Stimulated activated CD4-positive, alpha-beta T cell treated with anti-CD3 and anti-CD28 coated beads, Interleukin-12 subunit alpha, Interleukin-12 subunit beta, amount 100 ng/mL, for 24 hours (primary cell): ENCODE measurements around the gene ADAMTS12.

Source experiments
- DNase-seq, 2 experiments: peaks; one replicate each; pipeline ENCODE4 v3.0.0-alpha.2; 2020; ENCODE audit warnings: low read depth in 2 of 2

The ADAMTS12 gene

DNA sequence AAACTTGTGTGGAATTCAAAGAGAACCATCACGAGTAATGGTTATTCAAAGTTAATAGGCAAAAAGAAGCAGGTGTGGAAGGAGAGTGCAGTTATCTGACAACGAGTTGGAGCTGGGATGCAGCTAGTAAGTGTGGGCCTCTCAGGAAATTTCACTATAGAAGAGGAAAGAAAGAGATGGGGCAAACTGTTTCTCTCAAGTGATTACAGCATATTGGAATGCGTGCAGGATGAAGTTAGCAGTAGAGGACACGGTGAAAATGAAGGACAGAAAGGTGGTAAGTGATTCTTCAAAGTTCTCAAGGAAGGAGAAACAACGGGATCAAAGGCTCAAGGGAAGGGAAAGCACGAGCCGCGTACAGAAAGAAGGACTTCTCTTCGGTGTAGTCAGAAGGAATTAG is 84.0 kb downstream of the ADAMTS12 start:
- no peak for DNase-seq

DNA sequence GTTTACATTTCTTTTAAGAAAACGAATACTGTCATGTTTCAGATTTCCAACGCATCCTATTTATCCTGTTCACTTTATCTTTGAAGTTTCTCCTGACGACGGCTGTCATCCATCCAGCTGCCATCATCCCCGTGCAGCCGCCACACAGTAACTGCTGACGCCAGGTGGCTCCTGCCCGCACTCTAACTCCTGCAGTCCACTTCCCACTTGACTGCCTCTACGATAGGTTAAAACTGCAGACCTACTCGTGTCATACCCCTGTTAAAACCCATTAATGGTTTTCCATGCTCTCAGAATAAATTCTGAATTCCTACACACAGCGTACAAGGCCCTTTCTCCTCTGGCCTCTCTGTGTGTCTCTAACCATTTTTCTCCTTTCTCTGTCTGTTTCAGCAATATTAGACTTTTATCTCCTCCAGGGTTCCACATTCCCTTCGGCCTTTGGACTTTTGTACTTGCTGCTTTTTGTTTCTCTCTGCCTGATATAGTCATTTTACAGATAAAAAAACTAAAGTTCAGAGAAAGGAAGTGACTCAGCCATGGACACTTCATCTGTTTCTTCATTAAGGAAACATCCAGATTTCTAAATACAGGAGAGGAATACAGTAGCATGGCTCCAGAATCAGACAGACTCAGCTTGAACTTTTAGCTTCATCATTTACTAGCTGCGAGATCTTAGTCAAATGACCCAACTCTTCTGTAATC is 84.9 kb downstream of the ADAMTS12 start:
- DNase-seq: no peak

DNA sequence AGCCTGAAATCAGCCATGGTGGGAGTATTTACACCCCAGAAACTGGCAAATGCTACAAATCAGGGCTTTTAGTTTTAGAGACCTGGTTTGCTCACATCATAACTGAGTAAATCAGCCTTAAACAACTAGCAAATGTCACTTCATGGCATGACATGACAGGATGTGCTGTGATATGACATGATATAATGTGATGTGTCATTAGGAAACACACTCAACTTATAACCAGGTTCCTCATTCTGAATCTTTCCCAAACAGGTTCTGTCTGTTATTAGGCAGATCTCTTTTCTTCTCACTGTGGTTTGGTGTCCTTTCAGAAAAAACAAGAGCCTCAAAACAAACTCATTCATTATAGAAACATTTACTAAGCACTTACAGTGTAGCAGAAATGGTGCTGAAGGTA is 90.5 kb downstream of the ADAMTS12 start:
- DNase-seq: no peak

DNA sequence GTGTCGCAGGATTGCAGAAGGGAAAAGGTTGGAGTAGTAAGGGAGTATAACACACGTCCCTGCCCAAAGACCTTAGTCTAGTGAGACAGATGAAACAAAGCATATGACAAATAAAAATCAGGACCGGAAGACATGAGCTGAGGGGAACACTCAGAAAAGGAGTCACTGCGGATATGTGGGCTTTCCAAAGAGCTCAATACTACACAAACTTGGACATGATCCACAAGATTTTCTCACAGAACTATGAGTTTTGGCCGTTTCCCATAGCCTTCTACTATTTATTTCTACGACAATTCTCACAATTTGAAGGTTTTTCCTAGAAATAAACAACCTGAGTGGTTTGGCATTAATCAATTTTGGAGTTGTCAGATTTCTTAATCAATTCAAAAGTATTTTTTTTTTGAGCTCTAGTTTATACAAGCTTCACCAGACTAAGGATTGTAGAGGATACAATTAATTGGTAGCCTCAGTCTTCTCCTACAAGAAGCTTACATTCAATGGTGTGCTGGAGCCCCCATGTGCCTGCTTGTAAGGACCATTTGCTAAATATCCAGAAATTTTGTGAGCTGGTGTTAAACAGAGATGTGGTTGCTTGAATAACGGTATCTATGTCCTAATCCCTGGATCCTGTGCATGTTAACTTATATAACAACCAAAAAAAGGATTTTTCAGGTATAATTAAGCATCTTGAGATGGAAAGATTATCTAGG is 91.4 kb downstream of the ADAMTS12 start:
- no peak for DNase-seq

DNA sequence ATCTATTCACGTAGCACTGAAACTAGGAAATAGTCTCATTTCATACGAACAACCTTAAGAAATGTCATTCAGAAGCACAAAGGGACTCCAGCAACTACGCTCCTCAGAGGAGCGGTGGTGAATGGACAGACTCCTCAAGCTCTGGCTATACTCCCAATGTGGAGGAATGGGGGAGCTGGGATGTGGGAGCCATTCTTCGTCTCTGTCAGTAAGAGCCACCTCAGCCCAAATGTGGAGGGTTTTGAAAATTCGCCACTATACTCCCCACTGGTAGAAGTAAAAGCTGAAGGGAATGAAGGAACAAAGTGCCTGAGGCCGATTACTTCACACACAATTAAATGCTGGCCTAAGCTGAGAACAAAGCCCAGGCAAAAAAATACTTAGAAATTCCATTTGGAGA is 96.3 kb downstream of the ADAMTS12 start:
- no peak for DNase-seq

DNA sequence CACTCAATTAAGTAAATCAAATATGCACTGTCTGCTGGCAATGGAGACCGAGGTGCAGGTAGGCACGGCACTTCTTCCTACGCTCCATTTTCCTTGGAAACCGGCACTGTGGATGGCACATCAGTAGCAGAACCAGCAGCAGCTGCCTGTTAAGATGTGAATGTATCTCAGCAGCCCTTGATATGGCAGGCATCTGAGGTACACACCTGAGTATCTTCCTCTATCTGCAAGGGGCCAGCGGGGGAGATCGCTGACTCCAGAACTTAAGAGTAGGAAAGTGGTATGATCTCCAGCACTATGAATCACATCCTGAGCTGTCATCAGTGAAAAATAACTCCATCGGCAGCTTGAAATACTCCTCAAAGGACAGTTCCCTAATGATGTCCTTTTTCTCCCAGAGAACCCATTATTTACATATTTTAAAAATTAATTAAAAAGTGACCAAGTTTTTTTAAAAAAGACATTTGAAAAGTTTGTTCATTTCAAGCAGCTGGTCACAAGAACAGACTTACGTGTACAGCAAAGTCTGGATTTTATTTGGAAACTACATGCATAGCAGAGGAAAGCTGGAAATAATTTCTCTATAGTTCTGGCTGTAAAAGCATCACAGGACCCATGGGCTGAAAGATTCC is 97.1 kb downstream of the ADAMTS12 start:
- DNase-seq: no peak

DNA sequence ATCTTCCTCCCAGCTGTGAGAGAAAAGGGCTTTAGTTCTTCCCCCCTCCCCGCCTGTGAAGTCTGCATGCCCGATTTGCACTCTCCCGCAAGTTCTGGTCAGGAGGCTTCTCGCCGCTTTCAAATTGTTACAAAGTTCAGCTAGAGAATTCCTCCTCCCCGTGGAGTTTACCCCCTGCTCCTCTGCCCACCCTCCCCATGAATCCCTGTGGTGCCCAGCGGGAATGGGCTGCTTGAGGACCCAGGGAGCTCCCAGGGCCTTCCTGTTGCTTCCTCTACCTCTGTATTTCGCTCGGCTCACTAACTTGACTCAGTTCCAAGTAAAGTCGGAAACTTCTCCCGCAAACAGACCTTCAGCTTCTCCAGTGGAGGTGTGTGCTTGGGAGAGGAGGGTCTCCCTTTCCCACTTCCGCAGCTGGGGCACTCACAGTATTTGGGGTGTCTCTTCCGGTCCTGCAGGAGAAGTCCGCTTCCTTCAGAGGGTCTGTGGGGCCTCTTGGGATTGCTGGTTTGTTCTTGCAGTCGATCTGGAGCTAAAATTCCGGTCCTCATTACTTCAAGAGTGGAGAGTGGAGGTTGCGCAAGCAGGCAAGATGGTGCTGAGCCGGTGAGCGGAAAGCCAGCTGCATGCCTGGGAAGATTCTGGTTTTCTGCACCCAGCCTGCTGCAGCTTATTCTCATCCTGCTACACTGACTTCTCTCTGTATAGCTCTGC is 97.8 kb downstream of the ADAMTS12 start:
- DNase-seq: no peak

DNA sequence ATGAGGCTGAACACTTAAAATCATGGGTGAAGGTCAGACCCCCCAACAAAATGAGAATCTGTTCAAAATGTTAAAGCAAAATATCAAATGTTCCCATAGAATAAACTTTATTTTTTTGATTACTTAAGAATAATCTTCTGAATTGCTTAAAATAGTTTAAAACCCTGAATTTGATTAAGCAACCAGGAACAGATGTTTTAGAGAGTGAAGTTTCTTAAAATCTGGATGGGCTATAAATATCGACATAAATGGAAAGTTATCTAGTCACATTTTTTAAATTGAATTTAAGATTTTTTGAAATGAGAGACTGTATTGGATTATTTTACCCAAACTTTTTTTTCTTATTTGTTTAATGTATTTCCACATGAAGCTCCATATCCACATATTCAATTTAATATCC is 98.5 kb downstream of the ADAMTS12 start:
- no peak for DNase-seq

DNA sequence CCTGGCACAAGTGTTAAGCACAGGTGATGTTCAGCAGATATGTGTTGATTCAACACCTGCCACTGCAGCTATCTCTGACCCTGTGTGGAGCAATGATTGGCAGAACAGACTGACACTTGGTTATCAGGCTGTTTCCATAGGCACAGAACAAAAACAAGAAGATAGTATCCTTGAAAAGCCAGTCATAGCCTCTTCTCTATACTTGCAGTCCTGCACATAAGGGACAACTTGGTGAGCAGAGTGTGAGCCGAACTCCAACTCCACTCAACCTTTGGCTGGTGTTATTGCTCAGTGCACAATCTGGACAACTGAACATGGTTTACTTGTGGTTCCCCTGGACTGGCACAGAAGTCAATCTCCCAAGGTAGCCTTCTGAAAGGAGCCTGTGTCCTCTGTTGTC is 99.2 kb downstream of the ADAMTS12 start:
- no peak for DNase-seq

DNA sequence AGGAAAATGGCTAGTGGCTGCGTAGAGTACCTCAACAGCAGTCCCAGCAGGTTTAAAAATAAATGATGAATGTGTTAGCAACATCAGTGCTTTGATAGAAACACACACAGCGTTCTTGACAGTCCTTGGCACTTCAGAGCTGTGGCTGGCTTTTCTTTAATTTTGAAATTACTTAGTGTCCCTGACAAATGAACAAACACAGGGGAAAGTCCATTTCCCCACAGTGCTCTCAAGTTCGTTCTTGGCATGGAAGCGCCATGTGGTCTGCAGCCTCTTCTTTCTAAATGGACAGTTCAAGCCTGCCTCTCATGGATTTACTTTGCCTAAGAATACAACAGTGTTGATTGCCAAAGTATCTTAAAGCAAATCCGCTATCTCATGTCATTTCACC is 102.2 kb downstream of the ADAMTS12 start:
- DNase-seq: no peak

DNA sequence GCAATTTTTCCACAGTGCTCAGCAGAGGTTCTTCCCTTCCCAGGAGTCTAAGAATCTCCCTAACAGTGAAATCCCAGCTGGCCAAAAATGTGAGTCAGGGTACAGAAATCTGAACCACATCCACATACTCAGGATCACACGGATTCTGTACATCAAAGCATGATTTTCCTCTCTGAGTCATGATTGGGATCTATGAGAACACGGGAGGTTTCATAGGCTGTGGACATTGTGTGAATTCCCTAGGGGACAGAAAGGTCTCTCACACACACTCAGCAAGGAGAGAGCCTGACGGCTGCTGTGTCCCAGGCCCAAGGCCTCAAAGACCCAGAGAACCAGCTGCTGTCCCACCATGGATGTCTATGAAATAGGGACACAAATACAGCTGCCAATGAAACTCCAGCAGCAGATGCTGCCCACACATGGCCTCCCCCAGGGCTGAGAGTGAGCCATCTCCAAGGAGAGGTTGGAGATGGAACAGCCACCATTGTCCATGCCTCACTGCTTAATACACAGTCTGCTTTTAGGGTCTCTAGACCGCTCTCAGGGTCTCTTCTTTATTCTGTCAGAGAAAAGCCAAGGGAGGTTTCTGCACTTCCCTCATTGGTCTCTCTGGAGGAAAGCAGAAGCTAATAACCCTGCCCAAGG is 102.7 kb downstream of the ADAMTS12 start:
- DNase-seq: no peak

DNA sequence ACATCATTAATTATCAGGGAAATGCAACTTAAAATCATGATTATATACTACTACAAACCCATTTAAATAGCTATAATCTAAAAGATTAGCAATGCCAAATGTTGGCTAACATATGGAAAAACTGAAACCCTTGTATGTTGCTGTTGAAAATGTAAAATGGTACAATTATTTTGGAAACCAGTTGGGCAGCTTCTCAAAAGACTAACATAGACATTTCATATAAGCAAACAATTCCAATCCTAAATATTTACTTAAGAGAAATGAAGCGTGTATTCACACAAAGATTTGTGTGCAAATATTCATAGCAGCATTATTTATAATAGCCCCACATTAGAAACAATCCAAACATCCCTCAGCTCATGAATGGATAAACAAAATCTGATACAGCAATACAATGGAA is 106.2 kb downstream of the ADAMTS12 start:
- DNase-seq: no peak

DNA sequence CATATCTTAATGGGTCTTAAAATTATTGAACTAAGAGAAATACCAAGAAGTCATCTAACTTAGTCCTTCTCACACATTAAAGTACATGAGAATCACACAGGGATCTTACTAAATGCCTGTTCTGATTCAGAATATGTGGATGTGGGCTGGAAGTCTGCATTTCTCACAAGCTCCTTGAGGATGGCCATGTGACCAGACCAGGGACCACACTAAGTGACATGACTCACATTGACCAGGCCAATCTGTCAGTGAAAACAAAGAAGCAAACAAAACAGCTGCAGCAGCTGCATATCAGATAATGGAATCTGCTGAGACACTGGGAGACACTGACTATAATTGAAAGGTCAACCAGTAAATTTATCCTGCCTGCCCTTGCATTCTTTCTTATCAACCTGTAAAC is 110.5 kb downstream of the ADAMTS12 start:
- DNase-seq: no peak

DNA sequence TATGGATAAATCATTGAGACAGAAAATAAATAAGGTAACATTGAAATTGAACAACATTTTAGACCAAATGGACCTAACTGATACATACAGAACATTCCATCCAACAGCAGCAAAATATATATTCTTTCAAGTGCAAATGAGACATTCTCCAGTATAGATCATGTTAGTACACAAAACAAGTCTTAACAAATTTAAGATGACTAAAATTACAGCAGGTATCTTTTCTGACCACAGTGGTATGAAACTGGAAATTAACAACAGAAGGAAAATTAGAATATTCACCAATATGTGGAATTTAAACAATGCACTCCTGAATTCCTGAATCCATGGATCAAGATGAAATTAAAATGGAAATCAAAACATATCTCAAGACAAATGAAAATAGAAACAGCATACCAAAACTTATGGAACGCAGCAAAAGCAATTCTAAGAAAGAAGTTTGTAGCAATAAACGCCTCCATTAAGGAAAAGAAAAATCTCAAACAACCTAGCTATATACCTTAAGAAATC is 115.6 kb downstream of the ADAMTS12 start:
- no peak for DNase-seq

DNA sequence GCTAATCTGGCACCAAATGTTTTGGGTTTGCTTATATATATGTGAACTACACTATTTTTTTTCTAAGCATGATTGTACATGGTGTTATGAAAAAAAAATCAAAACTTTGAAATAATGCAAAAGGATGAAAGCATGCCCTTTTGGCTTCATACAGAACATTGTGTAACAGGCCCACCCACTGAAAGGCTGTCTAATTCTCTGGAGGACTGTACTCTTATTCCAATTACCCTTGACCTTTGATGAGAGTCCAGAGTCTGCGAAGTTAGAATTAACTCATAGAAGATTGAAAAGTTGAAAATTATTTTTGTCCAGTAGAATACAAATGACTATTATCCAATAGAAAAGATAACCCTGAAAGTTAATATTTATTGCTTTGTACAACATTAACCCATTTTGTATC is 117.4 kb downstream of the ADAMTS12 start:
- no peak for DNase-seq

DNA sequence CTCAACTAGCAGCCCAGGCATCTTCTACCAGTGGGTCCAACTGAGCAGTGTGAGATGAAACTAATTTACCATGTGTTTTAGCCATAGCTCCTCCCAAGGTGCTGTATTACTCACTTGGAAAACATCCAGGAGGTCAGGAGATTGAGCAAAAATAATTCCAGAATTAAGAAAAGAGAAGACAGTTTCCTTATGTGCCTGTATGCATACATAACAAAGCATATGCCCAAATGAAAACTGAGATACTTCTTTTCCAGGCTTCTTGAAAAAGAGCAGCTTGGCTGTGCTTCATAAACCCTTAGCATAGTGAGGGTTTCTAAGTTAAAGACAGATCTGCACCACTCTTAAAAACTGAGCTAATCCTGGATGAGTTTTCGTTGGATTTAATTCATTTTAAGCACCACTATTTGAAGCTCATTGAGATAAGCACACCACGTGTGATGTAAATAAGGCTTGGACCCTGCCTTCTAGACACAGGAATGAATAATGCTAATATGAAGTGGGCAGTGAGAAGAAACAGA is 119.4 kb downstream of the ADAMTS12 start:
- no peak for DNase-seq

DNA sequence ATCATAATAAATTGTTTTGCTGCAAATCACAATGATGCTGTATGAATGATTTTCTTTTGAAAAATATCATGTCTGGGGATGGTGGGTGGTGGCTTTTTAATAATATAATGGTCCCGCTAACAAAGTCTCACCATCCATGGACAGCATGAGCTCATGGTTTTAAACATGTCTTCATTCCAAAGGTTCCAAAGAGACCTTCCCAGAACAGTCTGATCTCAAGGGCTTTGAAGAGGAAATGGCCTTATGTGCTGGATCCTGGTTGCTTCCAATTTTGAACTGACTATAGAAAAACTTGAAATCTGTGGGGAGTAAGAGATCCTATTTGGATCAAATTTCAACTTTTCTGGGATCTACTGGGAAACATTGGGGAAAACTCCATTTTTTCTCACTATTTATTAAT is 121.8 kb downstream of the ADAMTS12 start:
- DNase-seq: no peak

DNA sequence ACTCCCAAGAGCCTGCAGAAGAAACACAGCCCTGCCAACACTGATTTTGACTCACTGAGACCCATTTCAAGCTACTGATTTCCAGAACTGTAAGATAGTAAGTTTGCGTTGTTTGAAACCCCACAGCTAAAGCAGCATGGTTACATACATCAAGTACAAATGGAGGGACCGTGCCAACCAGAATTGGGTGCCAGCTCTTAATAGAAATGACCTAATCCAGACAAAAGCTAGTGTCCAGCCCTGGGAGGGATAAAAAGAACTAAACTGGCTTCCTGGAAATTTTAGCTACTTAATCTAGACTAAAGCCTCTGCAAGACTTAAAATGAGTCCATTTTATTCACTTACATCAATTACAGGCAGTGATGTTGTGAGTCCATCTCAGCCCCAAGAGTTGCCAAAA is 122.6 kb downstream of the ADAMTS12 start:
- DNase-seq: no peak

DNA sequence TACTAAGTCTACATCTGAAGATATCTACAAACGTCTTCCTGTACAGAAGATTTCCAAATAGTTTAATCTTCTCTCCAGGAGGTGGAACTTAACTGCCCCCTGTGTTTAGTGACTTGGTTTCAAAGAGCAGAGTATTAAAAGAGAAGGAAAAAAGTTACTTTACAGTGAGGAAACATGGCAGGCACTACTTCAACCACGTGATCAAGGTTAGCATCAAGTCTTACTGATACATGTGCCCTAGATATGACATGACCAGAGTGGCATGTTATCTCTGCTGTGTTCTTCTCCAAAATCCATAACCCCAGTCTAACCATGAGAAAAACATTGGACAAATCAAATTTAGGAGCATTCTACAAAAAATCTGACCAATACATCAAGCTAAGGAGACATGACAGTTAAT is 125.8 kb downstream of the ADAMTS12 start:
- DNase-seq: no peak

DNA sequence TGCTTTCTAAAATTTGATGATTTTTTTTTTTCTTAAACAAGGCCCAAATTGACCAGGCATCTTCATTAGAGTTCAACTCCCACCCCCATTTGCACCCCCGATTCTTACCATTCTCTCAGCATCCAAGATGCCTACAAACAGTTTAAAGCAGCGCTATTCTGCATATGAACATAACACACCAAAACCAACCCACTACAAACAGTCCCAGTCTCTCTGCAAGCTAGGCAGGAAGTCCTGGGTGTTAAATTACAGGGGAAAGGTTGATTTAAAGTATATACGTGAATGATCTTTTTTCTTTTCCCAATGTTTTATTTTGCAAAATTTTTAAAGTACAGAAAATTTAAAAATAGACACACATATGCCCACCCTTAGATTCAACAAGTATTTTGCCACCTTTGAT is 127.0 kb downstream of the ADAMTS12 start:
- no peak for DNase-seq

DNA sequence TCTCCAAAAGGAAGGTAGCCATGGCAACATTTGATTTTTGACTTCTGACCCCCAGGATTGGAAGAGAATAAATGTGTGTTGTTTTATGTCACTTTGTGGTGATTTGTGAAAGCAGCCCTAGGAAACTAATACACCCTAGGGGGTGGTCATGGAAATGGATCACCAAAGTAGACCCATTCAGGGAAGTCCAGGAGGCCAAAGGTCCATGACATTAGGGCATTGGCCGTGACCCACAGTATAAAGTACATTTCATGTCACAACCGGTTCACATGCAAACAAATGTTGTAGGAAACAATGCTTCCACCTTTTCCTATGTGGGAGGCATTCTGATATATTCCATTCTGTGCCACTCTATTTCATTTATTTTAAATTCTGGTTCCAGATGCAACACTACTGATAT is 128.4 kb downstream of the ADAMTS12 start:
- DNase-seq: no peak

DNA sequence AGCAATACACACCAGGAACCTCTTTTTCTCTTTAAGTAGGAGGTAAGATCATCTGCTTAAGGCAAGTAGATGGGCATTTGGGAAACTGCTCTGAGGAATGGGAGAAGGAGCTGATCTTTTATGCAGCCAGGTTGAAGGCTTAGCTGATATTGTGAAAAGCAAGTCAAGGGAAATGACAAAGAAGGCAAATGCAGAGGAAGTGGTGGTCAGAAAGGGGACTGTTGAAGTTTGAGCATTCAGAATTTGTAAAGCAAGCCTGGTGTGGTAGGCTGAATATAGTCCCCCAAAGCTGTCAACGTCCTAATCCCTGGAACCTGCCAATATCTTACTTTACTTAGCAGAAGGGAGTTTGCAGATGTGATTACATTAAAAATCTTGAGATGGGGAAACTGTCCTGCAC is 128.9 kb downstream of the ADAMTS12 start:
- DNase-seq: no peak
